GM12878 (cell line): Measurements from ENCODE around the gene ZNF282. TPM values are rescaled to one million over a fixed set of nuclear protein-coding genes. Genes with fewer than 3 reads are reported as not detected.

Experiments
- ATAC-seq: fragments of 200-7000 bp; cut with Tn5 transposase; 3 replicates; pipeline ENCODE4 v1.9.1; 2020; ENCODE audit warnings: mild to moderate bottlenecking, moderate library complexity
- BruUV-seq: library from RNA; stranded (reverse); fragments of 400-500 nt; replicated peaks from 2 replicates; lab custom pipeline; 2021; lab: Mats Ljungman, UMichigan
- CTCF ChIA-PET: fragments of 300-600 bp; sonication (Branson Sonifier 250); formaldehyde crosslinking; extraction: SDS; loops from one replicate; lab custom pipeline; 2021; ENCODE audit warnings: inconsistent platforms; lab: Yijun Ruan, JAX
- POLR2A ChIA-PET: fragments of 350-600 bp; formaldehyde crosslinking; extraction: SDS; loops from one replicate; lab custom pipeline; 2021; ENCODE audit warnings: inconsistent platforms; lab: Charles Lee
- RAD21 ChIA-PET: fragments of 300-600 bp; sonication (Branson Sonifier 250); formaldehyde crosslinking; loops from one replicate; lab custom pipeline; 2023; ENCODE audit warnings: antibody characterized with exemption; ENCODE audit not compliant: unreplicated experiment; lab: Charles Lee
- SMC1A ChIA-PET: fragments of 300-600 bp; sonication (Branson Sonifier 250); formaldehyde crosslinking; loops from one replicate; lab custom pipeline; 2023; ENCODE audit not compliant: unreplicated experiment, uncharacterized antibody; lab: Charles Lee
- DNase-seq: peaks from one replicate; pipeline ENCODE4 v3.0.0-alpha.2; 2011; ENCODE audit warnings: low read depth, low spot score
- FAIRE-seq: peaks from 3 replicates; lab custom pipeline; 2011; peaks lifted over from hg19 to GRCh38; lab: Jason Lieb, UNC
- H2AFZ ChIP-seq: 2 replicates; pipeline ENCODE4 v1.6.0; 2011; ENCODE audit warnings: low read depth, low read length, control low read depth; ENCODE audit not compliant: control insufficient read depth
- H3K27ac ChIP-seq: 2 replicates; pipeline ENCODE4 v1.5.1; 2011; ENCODE audit warnings: control low read depth; ENCODE audit not compliant: control insufficient read depth, insufficient read depth
- H3K27me3 ChIP-seq, 2 experiments: replicated peaks in 1 of 2; 2 replicates each; pipeline versions ENCODE4 v1.6.0 to v1.6.1; 2011; ENCODE audit warnings: low read length in 1 of 2; ENCODE audit not compliant: control insufficient read depth in 2 of 2, insufficient read depth in 2 of 2
- H3K36me3 ChIP-seq, 2 experiments: 2 replicates each; pipeline ENCODE4 v1.5.1; 2011; ENCODE audit warnings: low read length in 1 of 2; ENCODE audit not compliant: control insufficient read depth in 2 of 2, insufficient read depth in 2 of 2
- H3K4me1 ChIP-seq: 2 replicates; pipeline ENCODE4 v1.6.1; 2011; ENCODE audit warnings: mild to moderate bottlenecking, low read length, moderate library complexity, mixed read lengths; ENCODE audit not compliant: control insufficient read depth, insufficient read depth
- H3K4me2 ChIP-seq: 2 replicates; pipeline ENCODE4 v1.6.0; 2011; ENCODE audit warnings: control low read depth; ENCODE audit not compliant: control insufficient read depth, insufficient read depth
- H3K4me3 ChIP-seq: fragments of 200-600 bp; sonication (generic); 2 replicates; pipeline ENCODE4 v1.5.1; 2016
- H3K79me2 ChIP-seq: 2 replicates; pipeline ENCODE4 v1.6.0; 2011; ENCODE audit warnings: low read length; ENCODE audit not compliant: control insufficient read depth, insufficient read depth
- H3K9ac ChIP-seq: 2 replicates; pipeline ENCODE4 v1.8.0; 2011; ENCODE audit warnings: low read length, control low read depth, mixed read lengths; ENCODE audit not compliant: control insufficient read depth, insufficient read depth
- H3K9me3 ChIP-seq: replicated peaks from 3 replicates; pipeline ENCODE4 v1.5.1; 2011; ENCODE audit warnings: mild to moderate bottlenecking, low read length; ENCODE audit not compliant: control insufficient read depth, insufficient read depth
- H4K20me1 ChIP-seq: 2 replicates; pipeline ENCODE4 v1.6.0; 2011; ENCODE audit not compliant: control insufficient read depth, insufficient read depth
- CHD1 ChIP-seq: IDR thresholded peaks from 2 replicates; pipeline ENCODE4 v1.6.1; 2012; ENCODE audit warnings: low read depth, low read length, improper control_type of control experiment
- FOS ChIP-seq: IDR thresholded peaks from 3 replicates; pipeline ENCODE4 v1.6.1; 2011; ENCODE audit warnings: borderline replicate concordance; ENCODE audit not compliant: insufficient read length; ENCODE audit errors: extremely low read depth
- KDM1A ChIP-seq: fragments of 200-600 bp; sonication (generic); IDR thresholded peaks from 2 replicates; pipeline ENCODE4 v1.6.1; 2016; ENCODE audit warnings: borderline replicate concordance
- KLF5 ChIP-seq: fragments of 450-650 bp; IDR thresholded peaks from 2 replicates; pipeline ENCODE4 v1.6.1; 2014; ENCODE audit warnings: mild to moderate bottlenecking; ENCODE audit not compliant: partially characterized antibody
- NBN ChIP-seq: fragments of 450-650 bp; IDR thresholded peaks from 2 replicates; pipeline ENCODE4 v1.6.1; 2016
- NFXL1 ChIP-seq: fragments of 450-650 bp; IDR thresholded peaks from 2 replicates; pipeline ENCODE4 v1.6.1; 2017; ENCODE audit warnings: antibody characterized with exemption, mild to moderate bottlenecking, borderline replicate concordance
- RAD51 ChIP-seq: fragments of 450-650 bp; IDR thresholded peaks from 2 replicates; pipeline ENCODE4 v1.6.1; 2016; ENCODE audit warnings: moderate library complexity, mild to moderate bottlenecking, inconsistent platforms
- ZNF207 ChIP-seq: fragments of 450-650 bp; IDR thresholded peaks from 2 replicates; pipeline ENCODE4 v1.6.1; 2014; ENCODE audit warnings: antibody characterized with exemption, mild to moderate bottlenecking, borderline replicate concordance
- ZNF384 ChIP-seq: IDR thresholded peaks from 2 replicates; pipeline ENCODE4 v1.6.1; 2012; ENCODE audit warnings: low read depth, mild to moderate bottlenecking, low read length, improper control_type of control experiment, borderline replicate concordance
- WGBS: methylation state at CpG from one replicate; pipeline ENCODE4 v1.1.6; 2016; ENCODE audit warnings: low lambda C conversion rate; ENCODE audit not compliant: insufficient replicate concordance, insufficient coverage; ENCODE audit errors: missing lambda C conversion rate; 5-methylcytosine and 5-hydroxymethylcytosine counted together
- in situ Hi-C: fragments of 300-500 bp; cut with MboI; formaldehyde crosslinking; loops from 9 replicates; pipeline ENCODE4 v1.14.3; 2018; ENCODE audit warnings: mixed read lengths
- intact Hi-C: fragments of 100-400 bp; cut with micrococcal nuclease; formaldehyde crosslinking; loops from one replicate; pipeline ENCODE4 v1.14.2; 2022; ENCODE audit not compliant: unreplicated experiment
- polyA plus RNA-seq, 11 experiments: library from polyadenylated mRNA; depleted of rRNA in 4 of 11; unstranded in 6 of 11; stranded (reverse) in 5 of 11; fragments of >200 nt; fragmentation: Nextera tagmentation in 4 of 11; fragmentation: Illumina TruSeq in 1 of 11; extraction: Ambion mirVana in 4 of 11; extraction: Trizol in 1 of 11; gene quantifications; 1 replicate in 1 of 11; 2 replicates in 10 of 11; pipeline versions ENCODE4 v1.2.1 to v1.2.3, GENCODE V29; 2011 to 2016; ENCODE audit warnings: inconsistent platforms in 2 of 11, missing spikeins in 2 of 11, low read depth in 1 of 11
- total RNA-seq, 4 experiments: library from RNA; depleted of rRNA in 3 of 4; stranded (reverse); fragments of >200 nt in 3 of 4; fragmentation: Illumina TruSeq in 1 of 4; extraction: Trizol in 1 of 4; gene quantifications; 2 replicates each; pipeline versions ENCODE4 v1.2.1 to v1.2.3, GENCODE V29; 2013 to 2021
- TF ChIP-seq, protein P1 (sequence below): IDR thresholded peaks from 2 replicates; pipeline ENCODE4 v1.6.1; 2012; ENCODE audit warnings: mild to moderate bottlenecking, low read depth, low read length
- TF ChIP-seq, protein P2 (sequence below): fragments of 450-650 bp; formaldehyde crosslinking; IDR thresholded peaks from 2 replicates; pipeline ENCODE4 v1.4.0; 2022; ENCODE audit warnings: mild to moderate bottlenecking, moderate library complexity

ZNF282 gene
- total and polyA plus RNA-seq, 10 of the 15 experiments (the other 5 are each of a cell fraction or from before 2014, with no cell fraction given): 0.35 to 28.4 (median 8.1) TPM

DNA sequence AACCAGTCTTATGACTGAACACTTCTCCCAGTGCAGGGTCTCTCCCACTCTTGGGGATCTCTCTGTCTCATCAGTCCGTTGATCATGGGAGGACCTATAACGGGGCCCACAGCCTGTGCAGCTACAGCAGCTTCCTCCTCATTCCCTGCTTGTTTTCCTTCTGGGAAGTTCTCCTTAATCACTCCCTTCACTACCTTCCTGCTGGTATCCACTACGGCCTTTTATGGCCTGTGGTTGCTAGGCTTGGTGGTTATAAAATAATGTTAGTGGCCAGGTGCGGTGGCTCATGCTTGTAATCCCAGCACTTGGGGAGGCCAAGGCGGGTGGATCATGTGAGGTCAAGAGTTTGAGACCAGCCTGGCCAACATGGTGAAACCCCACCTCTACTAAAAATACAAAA is 3.5 kb upstream of the ZNF282 start:
- FAIRE-seq (no peak), ATAC-seq (no peak), DNase-seq (no peak)
- RAD21 ChIA-PET: interaction anchor here (0.7 kb wide), 1 partner anchor 119 kb away, joined by 4 read pairs; no protein-coding TSS in a partner anchor
- Histone ChIP-seq H3K4me2 (peak overlapping the region; percentile 2; the same call in 1 of the 2 replicates), H3K4me1 (0 out of 2 replicates have a peak, but pooled peaks cover 3% of the 10 kb centered on the region), H3K27ac (no peak overlapping the region), H3K9me3 (no peaks in the 10 kb centered on the region), H3K4me3 (no peak overlapping the region), H3K9ac (no peak overlapping the region), H3K36me3 (no peaks in the 10 kb centered on the region), H3K79me2 (peaks cover 20% of the 10 kb centered on the region), H2AFZ (no peak overlapping the region), H4K20me1 (no peaks in the 10 kb centered on the region), H3K27me3 (no peaks in the 10 kb centered on the region)
- SMC1A ChIA-PET: no interaction called here
- intact Hi-C loops: no loop called here
- BruUV-seq: no TSS peak
- TF ChIP-seq RAD51 (no peak), KDM1A (no peak), NFXL1 (no peak), KLF5 (no peak), NBN (no peak), FOS (no peak), ZNF207 (no peak), ZNF384 (no peak), CHD1 (no peak)
- TF ChIP-seq, protein P1, sequence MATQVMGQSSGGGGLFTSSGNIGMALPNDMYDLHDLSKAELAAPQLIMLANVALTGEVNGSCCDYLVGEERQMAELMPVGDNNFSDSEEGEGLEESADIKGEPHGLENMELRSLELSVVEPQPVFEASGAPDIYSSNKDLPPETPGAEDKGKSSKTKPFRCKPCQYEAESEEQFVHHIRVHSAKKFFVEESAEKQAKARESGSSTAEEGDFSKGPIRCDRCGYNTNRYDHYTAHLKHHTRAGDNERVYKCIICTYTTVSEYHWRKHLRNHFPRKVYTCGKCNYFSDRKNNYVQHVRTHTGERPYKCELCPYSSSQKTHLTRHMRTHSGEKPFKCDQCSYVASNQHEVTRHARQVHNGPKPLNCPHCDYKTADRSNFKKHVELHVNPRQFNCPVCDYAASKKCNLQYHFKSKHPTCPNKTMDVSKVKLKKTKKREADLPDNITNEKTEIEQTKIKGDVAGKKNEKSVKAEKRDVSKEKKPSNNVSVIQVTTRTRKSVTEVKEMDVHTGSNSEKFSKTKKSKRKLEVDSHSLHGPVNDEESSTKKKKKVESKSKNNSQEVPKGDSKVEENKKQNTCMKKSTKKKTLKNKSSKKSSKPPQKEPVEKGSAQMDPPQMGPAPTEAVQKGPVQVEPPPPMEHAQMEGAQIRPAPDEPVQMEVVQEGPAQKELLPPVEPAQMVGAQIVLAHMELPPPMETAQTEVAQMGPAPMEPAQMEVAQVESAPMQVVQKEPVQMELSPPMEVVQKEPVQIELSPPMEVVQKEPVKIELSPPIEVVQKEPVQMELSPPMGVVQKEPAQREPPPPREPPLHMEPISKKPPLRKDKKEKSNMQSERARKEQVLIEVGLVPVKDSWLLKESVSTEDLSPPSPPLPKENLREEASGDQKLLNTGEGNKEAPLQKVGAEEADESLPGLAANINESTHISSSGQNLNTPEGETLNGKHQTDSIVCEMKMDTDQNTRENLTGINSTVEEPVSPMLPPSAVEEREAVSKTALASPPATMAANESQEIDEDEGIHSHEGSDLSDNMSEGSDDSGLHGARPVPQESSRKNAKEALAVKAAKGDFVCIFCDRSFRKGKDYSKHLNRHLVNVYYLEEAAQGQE: no peak
- TF ChIP-seq, protein P2, sequence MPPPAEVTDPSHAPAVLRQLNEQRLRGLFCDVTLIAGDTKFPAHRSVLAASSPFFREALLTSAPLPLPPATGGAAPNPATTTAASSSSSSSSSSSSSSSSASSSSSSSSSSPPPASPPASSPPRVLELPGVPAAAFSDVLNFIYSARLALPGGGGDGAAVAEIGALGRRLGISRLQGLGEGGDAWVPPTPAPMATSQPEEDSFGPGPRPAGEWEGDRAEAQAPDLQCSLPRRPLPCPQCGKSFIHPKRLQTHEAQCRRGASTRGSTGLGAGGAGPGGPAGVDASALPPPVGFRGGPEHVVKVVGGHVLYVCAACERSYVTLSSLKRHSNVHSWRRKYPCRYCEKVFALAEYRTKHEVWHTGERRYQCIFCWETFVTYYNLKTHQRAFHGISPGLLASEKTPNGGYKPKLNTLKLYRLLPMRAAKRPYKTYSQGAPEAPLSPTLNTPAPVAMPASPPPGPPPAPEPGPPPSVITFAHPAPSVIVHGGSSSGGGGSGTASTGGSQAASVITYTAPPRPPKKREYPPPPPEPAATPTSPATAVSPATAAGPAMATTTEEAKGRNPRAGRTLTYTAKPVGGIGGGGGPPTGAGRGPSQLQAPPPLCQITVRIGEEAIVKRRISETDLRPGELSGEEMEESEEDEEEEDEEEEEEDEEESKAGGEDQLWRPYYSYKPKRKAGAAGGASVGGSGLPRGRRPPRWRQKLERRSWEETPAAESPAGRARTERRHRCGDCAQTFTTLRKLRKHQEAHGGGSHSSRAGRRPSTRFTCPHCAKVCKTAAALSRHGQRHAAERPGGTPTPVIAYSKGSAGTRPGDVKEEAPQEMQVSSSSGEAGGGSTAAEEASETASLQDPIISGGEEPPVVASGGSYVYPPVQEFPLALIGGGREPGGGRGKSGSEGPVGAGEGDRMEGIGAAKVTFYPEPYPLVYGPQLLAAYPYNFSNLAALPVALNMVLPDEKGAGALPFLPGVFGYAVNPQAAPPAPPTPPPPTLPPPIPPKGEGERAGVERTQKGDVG: no peak
- in situ Hi-C loops: no loop called here
- CTCF ChIA-PET: no interaction called here
- 67% methylated on average over 5 of the region's 5 CpGs for WGBS
- POLR2A ChIA-PET: interaction anchor here (0.7 kb wide), 1 partner anchor 27 kb away, joined by 8 read pairs; no protein-coding TSS in a partner anchor
